Fibroblast of the aortic adventitia (primary cell): ENCODE results near the gene SCYL1. TPM values are rescaled to one million over a fixed set of nuclear protein-coding genes. Genes with fewer than 3 reads are reported as not detected.
"Not testable (repeated sequence)": the region's sequence is repeated elsewhere in the genome, so short reads cannot be mapped to it uniquely, and the experiment has no call there.

Experiments
- DNase-seq: peaks from one replicate; pipeline ENCODE4 v3.0.0-alpha.2; 2010; ENCODE audit warnings: low read depth
- H3K4me3 ChIP-seq: 2 replicates; pipeline ENCODE4 v1.5.1; 2011; ENCODE audit warnings: low read depth, mild to moderate bottlenecking, control low read depth, low read length, moderate library complexity
- CTCF ChIP-seq: IDR thresholded peaks from 2 replicates; pipeline ENCODE4 v1.5.1; 2011; ENCODE audit warnings: mild to moderate bottlenecking, low read length, control low read depth, inconsistent platforms; ENCODE audit not compliant: insufficient read depth
- total RNA-seq: library from RNA; depleted of rRNA; stranded (reverse); fragments of >200 nt; gene quantifications from 2 replicates; pipeline ENCODE4 v1.2.3, GENCODE V29; 2012; ENCODE audit warnings: low replicate concordance

Gene SCYL1
- total RNA-seq, 1 donor, result 76.8 TPM

- TF ChIP-seq CTCF, result no peak
- no peak for DNase-seq
- peak overlapping the region; percentile 99 for H3K4me3 ChIP-seq
Observed at GRCh38 chr11:65506772-65507505, 17.9 kb upstream of the SCYL1 start.

- not testable (repeated sequence) for H3K4me3 ChIP-seq, DNase-seq
Observed at GRCh38 chr11:65512311-65512710, 12.6 kb upstream of the SCYL1 start.

GRCh38 chr11:65516135-65516968 is 8.5 kb upstream of the SCYL1 start:
- H3K4me3 ChIP-seq, result no peak overlapping the region
- DNase-seq, result no peak
- TF ChIP-seq CTCF, result no peak

GRCh38 chr11:65518941-65519549 is 5.8 kb upstream of the SCYL1 start:
- not testable (repeated sequence) for DNase-seq, H3K4me3 ChIP-seq

GRCh38 chr11:65521777-65522521 is 2.9 kb upstream of the SCYL1 start:
- DNase-seq, H3K4me3 ChIP-seq: not testable (repeated sequence)

- H3K4me3 ChIP-seq, DNase-seq: not testable (repeated sequence)
Observed at GRCh38 chr11:65522718-65523630, 1.9 kb upstream of the SCYL1 start.

GRCh38 chr11:65523631-65523968 is 1.3 kb upstream of the SCYL1 start:
- not testable (repeated sequence) for H3K4me3 ChIP-seq, DNase-seq

- no peak for DNase-seq
- peak overlapping the region; percentile 47 for H3K4me3 ChIP-seq
- TF ChIP-seq CTCF, result no peak
Observed at GRCh38 chr11:65524014-65524740, 706 bp upstream of the SCYL1 start.
